ENCODE data around the gene NIPSNAP3A. TPM values are rescaled to one million over a fixed set of nuclear protein-coding genes. Genes with fewer than 3 reads are reported as not detected.

NIPSNAP3A gene
- total RNA-seq, 1 experiment from 2014 or later: 7.0 TPM

- peak; percentile 58 for DNase-seq (ENCODE audit: low spot score)
Measured at GRCh38 chr9:104808035-104808614, 60.6 kb downstream of the NIPSNAP3A start.

Other genes starting within 250 kb of the NIPSNAP3A start
- not detected in 2 replicates for gene OR13F1, start 243.4 kb upstream of the NIPSNAP3A start, total RNA-seq (2014; rRNA removed; shearing (Covaris generic))
- not detected in 2 replicates for gene OR13C4, start 220.5 kb upstream of the NIPSNAP3A start, total RNA-seq (2014; rRNA removed; shearing (Covaris generic))
- not detected in 2 replicates for gene OR13C3, start 210.8 kb upstream of the NIPSNAP3A start, total RNA-seq (2014; rRNA removed; shearing (Covaris generic))
- gene OR13C8, start 178.5 kb upstream of the NIPSNAP3A start, total RNA-seq (2014; rRNA removed; shearing (Covaris generic)): not detected in 2 replicates
- not detected in 2 replicates for gene OR13C5, start 148.3 kb upstream of the NIPSNAP3A start, total RNA-seq (2014; rRNA removed; shearing (Covaris generic))
- gene OR13C2, start 142.1 kb upstream of the NIPSNAP3A start, total RNA-seq (2014; rRNA removed; shearing (Covaris generic)): not detected in 2 replicates
- not detected in 2 replicates for gene OR13C9, start 129.5 kb upstream of the NIPSNAP3A start, total RNA-seq (2014; rRNA removed; shearing (Covaris generic))
- not detected in 2 replicates for gene OR13D1, start 53.2 kb upstream of the NIPSNAP3A start, total RNA-seq (2014; rRNA removed; shearing (Covaris generic))
- not detected in 2 replicates for gene NIPSNAP3B, start 16.4 kb downstream of the NIPSNAP3A start, total RNA-seq (2014; rRNA removed; shearing (Covaris generic))
- 2.0 and 4.5 TPM in 2 replicates for gene ABCA1, start 180.5 kb downstream of the NIPSNAP3A start, total RNA-seq (2014; rRNA removed; shearing (Covaris generic))